OCI-LY3 (cell line): Measurements from ENCODE around the gene KLRG1.

Source experiments
- H2AFZ ChIP-seq: fragments of 200-600, 300-600 bp; shearing (Covaris generic); 2 replicates; pipeline ENCODE4 v1.6.0; 2014; ENCODE audit warnings: antibody characterized with exemption, low read depth, low read length
- H3K27ac ChIP-seq: fragments of 200-600, 300-600 bp; sonication (generic); 2 replicates; pipeline ENCODE4 v1.5.1; 2014; ENCODE audit warnings: mild to moderate bottlenecking, low read length, moderate library complexity, mixed read lengths
- H3K27me3 ChIP-seq: fragments of 200-600, 300-600 bp; sonication (generic); 2 replicates; pipeline ENCODE4 v1.6.1; 2014; ENCODE audit warnings: low read depth, low read length, mixed read lengths
- H3K36me3 ChIP-seq: fragments of 200-600, 300-600 bp; sonication (generic); replicated peaks from 2 replicates; pipeline ENCODE3; 2014; ENCODE audit warnings: low read depth, low read length, mixed read lengths
- H3K4me1 ChIP-seq: fragments of 300-600, 200-600 bp; sonication (generic); 2 replicates; pipeline ENCODE4 v1.6.1; 2014; ENCODE audit warnings: low read length, mixed read lengths
- H3K4me2 ChIP-seq: fragments of 200-600, 300-600 bp; sonication (generic); 2 replicates; pipeline ENCODE4 v1.6.1; 2014; ENCODE audit warnings: low read length, mixed read lengths
- H3K4me3 ChIP-seq: fragments of 300-600, 200-600 bp; sonication (generic); 2 replicates; pipeline ENCODE4 v1.5.1; 2014; ENCODE audit warnings: antibody characterized with exemption, mild to moderate bottlenecking, low read length, moderate library complexity
- H3K79me2 ChIP-seq: fragments of 300-600, 200-600 bp; shearing (Covaris generic); 2 replicates; pipeline ENCODE4 v1.6.1; 2014; ENCODE audit warnings: mild to moderate bottlenecking, low read length, mixed read lengths
- H3K9ac ChIP-seq: fragments of 300-600, 200-600 bp; shearing (Covaris generic); 2 replicates; pipeline ENCODE4 v1.6.0; 2014; ENCODE audit warnings: mild to moderate bottlenecking, low read length, moderate library complexity
- H3K9me3 ChIP-seq: fragments of 200-600, 300-600 bp; shearing (Covaris generic); 2 replicates; pipeline ENCODE4 v1.6.1; 2014; ENCODE audit warnings: low read length, mixed read lengths; ENCODE audit not compliant: insufficient read depth
- H4K20me1 ChIP-seq: fragments of 200-600, 300-600 bp; sonication (generic); 2 replicates; pipeline ENCODE4 v1.6.1; 2016; ENCODE audit warnings: low read length, mixed read lengths; ENCODE audit not compliant: insufficient read depth
- EZH2phosphoT487 ChIP-seq: fragments of 200-600 bp; shearing (Covaris generic); IDR thresholded peaks from 2 replicates; pipeline ENCODE4 v1.6.1; 2018; ENCODE audit warnings: antibody characterized with exemption, mixed run types, low read depth
- TF ChIP-seq, protein P1 (sequence below): fragments of 200-600, 300-600 bp; sonication (generic); IDR thresholded peaks from 2 replicates; pipeline ENCODE4 v1.5.1; 2014; ENCODE audit warnings: antibody characterized with exemption, low read length, low read depth

KLRG1 gene

DNA sequence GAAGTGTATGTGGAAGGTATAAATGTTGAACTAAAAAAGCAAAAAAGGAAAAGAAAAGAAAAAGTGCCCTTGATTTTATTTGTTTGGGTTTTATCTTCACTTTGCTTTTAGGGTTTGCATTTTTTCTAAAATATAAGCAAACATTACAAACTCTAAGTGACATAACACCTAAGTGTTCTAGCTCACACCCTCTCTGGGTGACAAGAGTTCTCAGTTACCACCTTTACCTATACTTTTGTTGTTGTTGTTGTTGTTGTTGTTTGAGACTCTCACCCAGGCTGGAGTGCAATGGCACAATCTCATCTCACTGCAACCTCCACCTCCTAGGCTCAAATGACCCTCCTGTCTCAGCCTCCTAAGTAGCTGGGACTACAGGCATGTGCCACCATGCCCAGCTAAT is 13.0 kb downstream of the KLRG1 start:
- Histone ChIP-seq H4K20me1 (no peaks in the 10 kb centered on the region), H3K9me3 (no peaks in the 10 kb centered on the region), H3K9ac (no peak overlapping the region), H3K27ac (no peak overlapping the region), H3K79me2 (no peaks in the 10 kb centered on the region), H3K4me1 (peaks cover 10% of the 10 kb centered on the region), H2AFZ (no peak overlapping the region), H3K36me3 (no peaks in the 10 kb centered on the region), H3K27me3 (no peaks in the 10 kb centered on the region), H3K4me2 (no peak overlapping the region), H3K4me3 (no peak overlapping the region)
- TF ChIP-seq EZH2phosphoT487: no peak
- TF ChIP-seq, protein P1, sequence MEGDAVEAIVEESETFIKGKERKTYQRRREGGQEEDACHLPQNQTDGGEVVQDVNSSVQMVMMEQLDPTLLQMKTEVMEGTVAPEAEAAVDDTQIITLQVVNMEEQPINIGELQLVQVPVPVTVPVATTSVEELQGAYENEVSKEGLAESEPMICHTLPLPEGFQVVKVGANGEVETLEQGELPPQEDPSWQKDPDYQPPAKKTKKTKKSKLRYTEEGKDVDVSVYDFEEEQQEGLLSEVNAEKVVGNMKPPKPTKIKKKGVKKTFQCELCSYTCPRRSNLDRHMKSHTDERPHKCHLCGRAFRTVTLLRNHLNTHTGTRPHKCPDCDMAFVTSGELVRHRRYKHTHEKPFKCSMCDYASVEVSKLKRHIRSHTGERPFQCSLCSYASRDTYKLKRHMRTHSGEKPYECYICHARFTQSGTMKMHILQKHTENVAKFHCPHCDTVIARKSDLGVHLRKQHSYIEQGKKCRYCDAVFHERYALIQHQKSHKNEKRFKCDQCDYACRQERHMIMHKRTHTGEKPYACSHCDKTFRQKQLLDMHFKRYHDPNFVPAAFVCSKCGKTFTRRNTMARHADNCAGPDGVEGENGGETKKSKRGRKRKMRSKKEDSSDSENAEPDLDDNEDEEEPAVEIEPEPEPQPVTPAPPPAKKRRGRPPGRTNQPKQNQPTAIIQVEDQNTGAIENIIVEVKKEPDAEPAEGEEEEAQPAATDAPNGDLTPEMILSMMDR: no peak

- Histone ChIP-seq H3K4me1 (peaks cover 21% of the 10 kb centered on the region), H3K27me3 (no peaks in the 10 kb centered on the region)
- TF ChIP-seq EZH2phosphoT487: no peak
- TF ChIP-seq, protein P1: no peak
These were observed 33.2 kb downstream of the KLRG1 start for GRCh38 chr12:9022592-9022991.

GRCh38 chr12:9024512-9024911 is 35.2 kb downstream of the KLRG1 start:
- Histone ChIP-seq H3K27ac (no peak overlapping the region), H3K36me3 (no peaks in the 10 kb centered on the region), H3K4me1 (peaks cover 21% of the 10 kb centered on the region), H3K4me3 (no peak overlapping the region), H3K4me2 (peak overlapping the region; percentile 31), H2AFZ (no peak overlapping the region), H3K79me2 (no peaks in the 10 kb centered on the region), H3K9me3 (no peaks in the 10 kb centered on the region), H4K20me1 (no peaks in the 10 kb centered on the region), H3K9ac (no peak overlapping the region), H3K27me3 (no peaks in the 10 kb centered on the region)
- TF ChIP-seq, protein P1: no peak
- no peak for TF ChIP-seq EZH2phosphoT487

More at GRCh38 chr12:9022592-9022991, 33.2 kb downstream of the KLRG1 start:
- Histone ChIP-seq H3K4me2 (no peak overlapping the region), H2AFZ (no peak overlapping the region), H3K9ac (no peak overlapping the region), H3K79me2 (no peaks in the 10 kb centered on the region), H3K4me3 (no peak overlapping the region), H3K36me3 (no peaks in the 10 kb centered on the region), H3K9me3 (no peaks in the 10 kb centered on the region), H3K27ac (no peak overlapping the region), H4K20me1 (no peaks in the 10 kb centered on the region)

- Histone ChIP-seq H3K27me3 (no peaks in the 10 kb centered on the region), H3K9ac (no peak overlapping the region), H3K4me2 (no peak overlapping the region), H3K4me3 (no peak overlapping the region), H3K27ac (no peak overlapping the region), H3K4me1 (peaks cover 41% of the 10 kb centered on the region), H2AFZ (no peak overlapping the region), H3K9me3 (no peaks in the 10 kb centered on the region), H4K20me1 (no peaks in the 10 kb centered on the region), H3K36me3 (no peaks in the 10 kb centered on the region), H3K79me2 (no peaks in the 10 kb centered on the region)
- TF ChIP-seq EZH2phosphoT487: no peak
- TF ChIP-seq, protein P1: no peak
These were observed 38.1 kb downstream of the KLRG1 start for GRCh38 chr12:9027161-9028059.
